Mucosa of descending colon (tissue), 3 donors: Measurements from ENCODE around the gene NR3C2. TPM values are rescaled to one million over a fixed set of nuclear protein-coding genes. Genes with fewer than 3 reads are reported as not detected.

ENCODE experiments used
- ATAC-seq: fragments of 200-7000 bp; cut with Tn5 transposase; one replicate; pipeline ENCODE4 v1.9.1; 2020; ENCODE audit warnings: mild to moderate bottlenecking, moderate library complexity
- DNase-seq, 3 donors: peaks; one replicate each; pipeline ENCODE4 v3.0.0-alpha.2; 2020
- H3K36me3 ChIP-seq: fragments of 200-600 bp; one replicate; pipeline ENCODE4 v1.8.0; 2021; ENCODE audit warnings: low read depth, mild to moderate bottlenecking
- H3K4me1 ChIP-seq: fragments of 200-600 bp; one replicate; pipeline ENCODE4 v1.8.0; 2021; ENCODE audit warnings: low read depth, mild to moderate bottlenecking
- H3K4me3 ChIP-seq: fragments of 200-600 bp; one replicate; pipeline ENCODE4 v1.8.0; 2021; ENCODE audit warnings: mild to moderate bottlenecking
- H3K9me3 ChIP-seq: fragments of 200-600 bp; one replicate; pipeline ENCODE4 v1.8.0; 2021; ENCODE audit warnings: mild to moderate bottlenecking
- CTCF ChIP-seq: fragments of 200-600 bp; IDR thresholded peaks from one replicate; pipeline ENCODE4 v1.8.0; 2022; ENCODE audit warnings: antibody characterized with exemption, mild to moderate bottlenecking
- intact Hi-C, 2 donors: fragments of 100-400 bp; cut with DNase I in 1 of 2; cut with micrococcal nuclease in 1 of 2; formaldehyde crosslinking; loops; one replicate each; pipeline versions ENCODE4 v1.11.0 to v1.11.1; 2022; cut with DNase I, micrococcal nuclease
- total RNA-seq, 3 donors: library from RNA; stranded (reverse); fragmentation: NEBNext Ultra II Directional in 2 of 3; extraction: Animal tissue kit (Norgen Biotek cat#: 25700) in 2 of 3; gene quantifications; one replicate each; pipeline versions ENCODE4 v1.2.1 to v1.2.4, GENCODE V29; 2021 to 2023
- donor health status: DM: no; HTN: no; CAD: no; lungs with moderate emphysema.
- donor health status: DM: no; HTN: no; CAD: no.
- donor health status: DM: no; HTN: yes; CAD: no.

The NR3C2 gene
- total RNA-seq, 3 donors from 2014 or later: 86.5 to 205 (median 108) TPM

DNA sequence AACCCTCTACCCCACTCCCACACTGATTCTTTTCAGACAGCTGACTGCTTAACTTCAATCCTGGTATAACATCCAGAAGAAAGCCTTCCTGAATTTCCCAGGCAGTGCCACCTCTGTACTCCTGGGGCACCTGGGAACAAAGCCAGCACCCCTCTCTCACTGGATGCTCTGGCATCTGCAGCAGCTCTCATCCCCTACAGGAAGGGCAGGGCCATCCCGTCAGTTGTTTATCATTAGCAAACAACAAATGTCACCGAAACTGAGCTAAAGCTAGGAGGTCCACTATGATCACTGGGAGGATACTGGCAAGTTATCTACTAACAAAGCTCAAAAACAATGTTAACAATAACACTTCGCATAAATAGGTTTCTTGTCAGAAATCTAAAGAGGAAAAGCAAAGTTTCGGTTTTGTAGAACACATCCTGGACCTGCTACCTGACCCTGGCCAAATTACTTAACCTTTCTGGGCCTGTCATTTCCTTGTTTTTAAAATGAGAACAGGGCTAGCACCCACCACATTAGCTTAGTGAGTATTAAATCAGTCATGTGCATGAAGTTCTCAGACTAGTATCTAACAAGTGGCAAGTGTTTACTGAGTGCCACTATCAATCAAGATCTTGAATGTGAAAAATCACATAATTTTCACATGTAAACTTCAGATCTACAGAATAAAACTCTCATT is 86.6 kb downstream of the NR3C2 start:
- TF ChIP-seq CTCF: no peak
- intact Hi-C loops: no loop called here
- Histone ChIP-seq H3K4me1 (no peaks in the 10 kb centered on the region), H3K9me3 (no peaks in the 10 kb centered on the region), H3K36me3 (no peaks in the 10 kb centered on the region), H3K4me3 (no peak overlapping the region)
- DNase-seq (no peak), ATAC-seq (peak; percentile 44)

GRCh38 chr4:148354186-148354585 is 88.0 kb downstream of the NR3C2 start:
- H3K9me3 ChIP-seq: no peaks in the 10 kb centered on the region
- H3K4me1 ChIP-seq: peaks cover 3% of the 10 kb centered on the region
- no peak for ATAC-seq
- no peak for TF ChIP-seq CTCF
- no peak overlapping the region for H3K4me3 ChIP-seq
- intact Hi-C loops: no loop called here
- no peak for DNase-seq
- no peaks in the 10 kb centered on the region for H3K36me3 ChIP-seq

GRCh38 chr4:148353571-148353970 is 88.6 kb downstream of the NR3C2 start:
- Histone ChIP-seq H3K36me3 (no peaks in the 10 kb centered on the region), H3K4me1 (peaks cover 4% of the 10 kb centered on the region), H3K4me3 (no peak overlapping the region), H3K9me3 (no peaks in the 10 kb centered on the region)
- no peak for ATAC-seq
- intact Hi-C loops: no loop called here
- no peak for DNase-seq
- TF ChIP-seq CTCF: no peak

DNA sequence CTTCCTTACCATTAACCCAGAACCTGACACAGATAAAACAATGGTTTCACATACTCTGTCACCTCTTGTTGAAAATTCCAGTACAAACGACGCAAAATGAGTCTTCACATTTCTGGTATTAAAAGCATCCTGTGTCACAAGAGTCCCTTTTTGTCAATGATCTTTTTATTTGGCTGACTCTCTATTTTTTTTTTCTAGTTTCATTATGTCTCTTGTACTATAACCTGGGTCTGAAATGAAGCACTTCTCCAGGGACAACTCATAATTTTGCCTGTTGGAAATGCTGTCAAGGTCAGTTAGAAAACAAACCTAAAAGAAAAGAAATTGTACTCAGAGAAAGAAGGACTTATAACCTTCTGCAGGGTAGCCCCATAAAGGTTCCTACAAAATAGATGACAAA is 93.1 kb downstream of the NR3C2 start:
- intact Hi-C loops: no loop called here

DNA sequence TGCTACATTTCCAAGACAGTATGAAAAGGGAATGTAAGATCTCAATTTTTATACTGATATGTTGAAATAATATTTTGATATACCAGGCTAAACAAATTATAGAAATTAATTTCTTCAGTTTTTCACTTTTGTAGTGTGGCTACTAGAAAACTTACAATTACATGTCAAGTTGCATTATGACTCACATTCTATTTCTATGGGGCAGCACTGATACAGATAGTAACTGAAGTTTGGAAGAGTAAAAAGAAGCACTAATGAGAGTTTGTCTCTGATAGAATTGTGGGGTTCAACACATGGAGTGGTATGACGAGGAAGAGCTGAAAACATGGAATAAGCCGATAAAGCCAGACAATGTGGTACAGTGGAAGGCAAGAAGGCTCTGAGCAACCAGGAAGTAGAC is 95.6 kb downstream of the NR3C2 start:
- intact Hi-C loops: no loop called here
- ATAC-seq: peak; percentile 38

More for the DNA sequence above, 93.1 kb downstream of the NR3C2 start:
- TF ChIP-seq CTCF: no peak
- Histone ChIP-seq H3K4me1 (peaks cover 13% of the 10 kb centered on the region), H3K36me3 (no peaks in the 10 kb centered on the region), H3K4me3 (no peak overlapping the region), H3K9me3 (no peaks in the 10 kb centered on the region)
- DNase-seq: no peak
- ATAC-seq: no peak

More for the DNA sequence above, 95.6 kb downstream of the NR3C2 start:
- Histone ChIP-seq H3K9me3 (no peaks in the 10 kb centered on the region), H3K4me3 (no peak overlapping the region), H3K36me3 (no peaks in the 10 kb centered on the region), H3K4me1 (peaks cover 13% of the 10 kb centered on the region)
- TF ChIP-seq CTCF: no peak
- DNase-seq: no peak
